Effector CD8-positive, alpha-beta T cell (primary cell): Measurements from ENCODE around the gene DNLZ.

Experiments used
- DNase-seq: peaks from one replicate; lab custom pipeline; 2025; lab: John Stamatoyannopoulos, UW

DNLZ gene

GRCh38 chr9:136376457-136376856 is 12.9 kb upstream of the DNLZ start:
- DNase-seq: no peak

GRCh38 chr9:136375096-136375495 is 11.6 kb upstream of the DNLZ start:
- DNase-seq: no peak

GRCh38 chr9:136374183-136374575 is 10.6 kb upstream of the DNLZ start:
- no peak for DNase-seq

GRCh38 chr9:136373300-136374182 is 10.0 kb upstream of the DNLZ start, which contains the start of gene CARD9:
CARD9 (minus strand) TSS chr9:136373669; CDS start chr9:136372078, 1,591 bp downstream.
- no peak for DNase-seq

- DNase-seq: no peak
Observed at GRCh38 chr9:136372561-136373299, 9.2 kb upstream of the DNLZ start.

- DNase-seq: no peak
Observed at GRCh38 chr9:136372006-136372405, 8.5 kb upstream of the DNLZ start.

GRCh38 chr9:136371533-136371880 is 8.0 kb upstream of the DNLZ start:
- DNase-seq: no peak

GRCh38 chr9:136370687-136371532 is 7.4 kb upstream of the DNLZ start:
- no peak for DNase-seq

- no peak for DNase-seq
Observed at GRCh38 chr9:136370037-136370436, 6.5 kb upstream of the DNLZ start.

- DNase-seq: no peak
Observed at GRCh38 chr9:136368190-136368589, 4.6 kb upstream of the DNLZ start.

- no peak for DNase-seq
Observed at GRCh38 chr9:136367296-136368145, 4.0 kb upstream of the DNLZ start.

GRCh38 chr9:136366826-136367225 is 3.3 kb upstream of the DNLZ start:
- DNase-seq: no peak

GRCh38 chr9:136365775-136366222 is 2.3 kb upstream of the DNLZ start:
- DNase-seq: no peak

- no peak for DNase-seq
Observed at GRCh38 chr9:136364942-136365774, 1.6 kb upstream of the DNLZ start.

GRCh38 chr9:136363949-136364748 is 605 bp upstream of the DNLZ start:
- DNase-seq: no peak

GRCh38 chr9:136362450-136362784 is 1.1 kb downstream of the DNLZ start:
- no peak for DNase-seq

- no peak for DNase-seq
Observed at GRCh38 chr9:136361754-136362449, 1.6 kb downstream of the DNLZ start.

GRCh38 chr9:136361047-136361753 is 2.3 kb downstream of the DNLZ start:
- no peak for DNase-seq
